HepG2 (cell line): ENCODE results near the gene BFSP1. TPM values are rescaled to one million over a fixed set of nuclear protein-coding genes. Genes with fewer than 3 reads are reported as not detected.

Source experiments
- FOXP1 ChIP-seq, 2 experiments: fragments of 450-650 bp in 1 of 2; IDR thresholded peaks; 2 replicates each; pipeline ENCODE4 v1.6.1; 2017 to 2018; ENCODE audit warnings: antibody characterized with exemption in 1 of 2
- HES4 ChIP-seq: sonication (generic); formaldehyde crosslinking; IDR thresholded peaks from 2 replicates; pipeline ENCODE4 v1.9.0; 2021; ENCODE audit warnings: mild to moderate bottlenecking, missing genetic modification reagents, borderline replicate concordance
- MEIS2 ChIP-seq: sonication (generic); formaldehyde crosslinking; IDR thresholded peaks from 2 replicates; pipeline ENCODE4 v1.9.0; 2021; ENCODE audit warnings: mild to moderate bottlenecking, missing genetic modification reagents
- NCOR1 ChIP-seq: fragments of 200-600 bp; sonication (generic); IDR thresholded peaks from 2 replicates; pipeline ENCODE4 v1.7.0; 2017; ENCODE audit warnings: antibody characterized with exemption, low read length, borderline replicate concordance
- NFKB2 ChIP-seq: sonication (generic); formaldehyde crosslinking; IDR thresholded peaks from 2 replicates; pipeline ENCODE4 v1.4.0; 2020; ENCODE audit warnings: missing genetic modification reagents, borderline replicate concordance
- PCBP2 ChIP-seq: fragments of 200-400 bp; formaldehyde crosslinking; optimal IDR thresholded peaks from 2 replicates; pipeline ENCODE3; 2018; ENCODE audit warnings: low read length, low read depth; ENCODE audit not compliant: poor library complexity, severe bottlenecking
- ZNF251 ChIP-seq: sonication (generic); formaldehyde crosslinking; IDR thresholded peaks from 2 replicates; pipeline ENCODE4 v1.9.0; 2021; ENCODE audit warnings: mild to moderate bottlenecking, missing genetic modification reagents
- ZNF264 ChIP-seq: sonication (generic); formaldehyde crosslinking; IDR thresholded peaks from 2 replicates; pipeline ENCODE4 v1.4.0; 2020; ENCODE audit warnings: missing genetic modification reagents
- ZNF282 ChIP-seq: fragments of 450-650 bp; IDR thresholded peaks from 2 replicates; pipeline ENCODE4 v1.6.1; 2018; ENCODE audit not compliant: partially characterized antibody
- ZNF468 ChIP-seq: sonication (generic); formaldehyde crosslinking; IDR thresholded peaks from 2 replicates; pipeline ENCODE4 v1.8.0; 2022; ENCODE audit warnings: mild to moderate bottlenecking, moderate library complexity, missing genetic modification reagents
- ZNF558 ChIP-seq: sonication (generic); formaldehyde crosslinking; IDR thresholded peaks from 2 replicates; pipeline ENCODE4 v1.9.0; 2022; ENCODE audit warnings: mild to moderate bottlenecking, missing genetic modification reagents, borderline replicate concordance
- ZNF589 ChIP-seq: sonication (generic); formaldehyde crosslinking; conservative IDR thresholded peaks from 2 replicates; pipeline ENCODE4 v1.8.0; 2022; ENCODE audit warnings: mild to moderate bottlenecking, moderate library complexity, missing genetic modification reagents
- ZNF598 ChIP-seq: sonication (generic); formaldehyde crosslinking; IDR thresholded peaks from 2 replicates; pipeline ENCODE4 v1.5.1; 2020; ENCODE audit warnings: mild to moderate bottlenecking, missing genetic modification reagents, borderline replicate concordance
- ZNF629 ChIP-seq: sonication (generic); formaldehyde crosslinking; conservative IDR thresholded peaks from 2 replicates; pipeline ENCODE4 v1.5.0; 2020; ENCODE audit warnings: missing genetic modification reagents
- ZNF652 ChIP-seq: IDR thresholded peaks from 2 replicates; pipeline ENCODE4 v1.6.1; 2016; ENCODE audit warnings: low read depth, borderline replicate concordance
- ZNF768 ChIP-seq: sonication (generic); formaldehyde crosslinking; IDR thresholded peaks from 2 replicates; pipeline ENCODE4 v1.4.0; 2020; ENCODE audit warnings: missing genetic modification reagents
- polyA plus RNA-seq, 8 experiments: library from polyadenylated mRNA; depleted of rRNA in 3 of 8; stranded (reverse) in 7 of 8; unstranded in 1 of 8; fragments of >200 nt; fragmentation: Illumina TruSeq in 4 of 8; extraction: Trizol in 4 of 8; gene quantifications; 2 replicates each; pipeline versions ENCODE4 v1.2.1 to v1.2.3, GENCODE V29; 2011 to 2016; ENCODE audit warnings: low read depth in 4 of 8, missing spikeins in 1 of 8, mixed read lengths in 1 of 8; ENCODE audit not compliant: insufficient read depth in 1 of 8
- total RNA-seq, 5 experiments: library from RNA; depleted of rRNA; stranded (reverse); fragments of >200 nt; fragmentation: Illumina TruSeq; extraction: Trizol; gene quantifications; 2 replicates each; pipeline ENCODE4 v1.2.3, GENCODE V29; 2016; ENCODE audit warnings: low read depth in 1 of 5
- TF ChIP-seq, protein P1 (sequence below): sonication (generic); formaldehyde crosslinking; IDR thresholded peaks from 2 replicates; pipeline ENCODE4 v1.5.0; 2020; ENCODE audit warnings: missing genetic modification reagents
- TF ChIP-seq, protein P2 (sequence below): sonication (generic); formaldehyde crosslinking; IDR thresholded peaks from 2 replicates; pipeline ENCODE4 v1.5.0; 2020; ENCODE audit warnings: missing genetic modification reagents, mild to moderate bottlenecking, borderline replicate concordance
- TF ChIP-seq, protein P3 (sequence below): sonication (generic); formaldehyde crosslinking; IDR thresholded peaks from 2 replicates; pipeline ENCODE4 v1.5.1; 2020; ENCODE audit warnings: mild to moderate bottlenecking, missing genetic modification reagents, moderate library complexity
- TF ChIP-seq, protein P4 (sequence below): sonication (generic); formaldehyde crosslinking; IDR thresholded peaks from 2 replicates; pipeline ENCODE4 v1.5.0; 2020; ENCODE audit warnings: missing genetic modification reagents, mild to moderate bottlenecking, borderline replicate concordance
- TF ChIP-seq, protein P5 (sequence below), 2 experiments: sonication (generic) in 1 of 2; formaldehyde crosslinking in 1 of 2; IDR thresholded peaks; 2 replicates each; pipeline versions ENCODE4 v1.4.0 to v1.6.1; 2018 to 2020; ENCODE audit warnings: missing genetic modification reagents in 2 of 2, borderline replicate concordance in 1 of 2, low read depth in 1 of 2, mild to moderate bottlenecking in 1 of 2, missing biosample characterization in 1 of 2

The BFSP1 gene
- total and polyA plus RNA-seq, 2 of the 13 experiments (the other 11 are each of a cell fraction or from before 2014, with no cell fraction given): 0.22 to 0.26 TPM

DNA sequence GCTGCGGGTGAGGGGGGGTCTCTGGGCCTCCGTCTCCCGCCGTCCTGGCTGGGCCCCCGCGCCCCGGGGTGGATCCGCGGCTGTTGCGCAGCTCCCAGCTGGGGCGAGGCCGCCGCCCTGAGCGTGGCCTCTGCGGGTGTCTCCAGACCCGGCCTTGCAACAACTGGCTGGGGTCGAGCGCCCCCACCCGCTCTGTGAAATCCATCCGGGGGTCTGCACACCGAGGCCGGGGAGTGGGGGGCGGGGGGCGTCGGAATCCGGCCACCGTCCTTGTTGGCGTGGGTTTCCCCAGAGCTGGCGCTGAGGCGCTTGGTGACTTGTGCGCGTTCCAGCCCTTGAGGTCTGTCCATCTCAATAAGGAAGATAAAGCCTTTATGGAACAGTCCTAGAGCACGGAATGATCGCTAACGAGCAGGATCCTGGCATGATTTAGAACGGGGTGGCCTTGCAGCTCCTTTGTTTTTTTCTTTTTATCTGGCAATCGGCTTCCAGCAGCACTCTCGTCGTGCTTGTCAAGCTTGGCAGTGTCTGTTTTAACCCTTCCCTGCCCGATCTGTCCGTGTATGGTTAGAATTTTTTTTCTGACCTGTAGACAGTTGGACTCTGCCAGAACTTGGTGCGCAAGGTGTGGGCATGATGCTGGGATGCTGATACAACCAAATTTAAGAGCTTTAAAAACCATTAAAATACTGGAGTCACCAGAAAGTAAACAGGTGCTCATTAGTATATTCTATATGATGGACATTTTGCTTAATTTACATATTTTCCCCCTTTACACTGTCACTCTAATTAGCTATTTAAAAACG lies 39.4 kb upstream of the BFSP1 start (continued):
- TF ChIP-seq ZNF282 (no peak), ZNF652 (peak; percentile 99), ZNF768 (no peak; the same call in 1 of the 2 replicates), ZNF264 (CRISPR knock-in tag) (no peak), HES4 (no peak), ZNF251 (CRISPR knock-in tag) (no peak), ZNF589 (CRISPR knock-in tag) (no peak), NCOR1 (no peak), PCBP2 (no peak), ZNF598 (CRISPR knock-in tag) (no peak), NFKB2 (peak; percentile 11; the same call in 1 of the 2 replicates), ZNF629 (CRISPR knock-in tag) (no peak), ZNF558 (CRISPR knock-in tag) (no peak), ZNF468 (no peak), MEIS2 (no peak), FOXP1 (IDR thresholded peaks at IDR 0.05) (no peak), FOXP1 (CRISPR knock-in tag; IDR thresholded peaks at IDR 0.05) (no peak)
- TF ChIP-seq, protein P1, sequence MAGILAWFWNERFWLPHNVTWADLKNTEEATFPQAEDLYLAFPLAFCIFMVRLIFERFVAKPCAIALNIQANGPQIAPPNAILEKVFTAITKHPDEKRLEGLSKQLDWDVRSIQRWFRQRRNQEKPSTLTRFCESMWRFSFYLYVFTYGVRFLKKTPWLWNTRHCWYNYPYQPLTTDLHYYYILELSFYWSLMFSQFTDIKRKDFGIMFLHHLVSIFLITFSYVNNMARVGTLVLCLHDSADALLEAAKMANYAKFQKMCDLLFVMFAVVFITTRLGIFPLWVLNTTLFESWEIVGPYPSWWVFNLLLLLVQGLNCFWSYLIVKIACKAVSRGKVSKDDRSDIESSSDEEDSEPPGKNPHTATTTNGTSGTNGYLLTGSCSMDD (CRISPR knock-in tag): no peak
- TF ChIP-seq, protein P2, sequence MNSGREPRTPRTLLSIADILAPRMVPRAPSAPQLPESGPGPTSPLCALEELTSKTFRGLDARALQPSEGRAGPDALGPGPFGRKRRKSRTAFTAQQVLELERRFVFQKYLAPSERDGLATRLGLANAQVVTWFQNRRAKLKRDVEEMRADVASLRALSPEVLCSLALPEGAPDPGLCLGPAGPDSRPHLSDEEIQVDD: no peak
- TF ChIP-seq, protein P3, sequence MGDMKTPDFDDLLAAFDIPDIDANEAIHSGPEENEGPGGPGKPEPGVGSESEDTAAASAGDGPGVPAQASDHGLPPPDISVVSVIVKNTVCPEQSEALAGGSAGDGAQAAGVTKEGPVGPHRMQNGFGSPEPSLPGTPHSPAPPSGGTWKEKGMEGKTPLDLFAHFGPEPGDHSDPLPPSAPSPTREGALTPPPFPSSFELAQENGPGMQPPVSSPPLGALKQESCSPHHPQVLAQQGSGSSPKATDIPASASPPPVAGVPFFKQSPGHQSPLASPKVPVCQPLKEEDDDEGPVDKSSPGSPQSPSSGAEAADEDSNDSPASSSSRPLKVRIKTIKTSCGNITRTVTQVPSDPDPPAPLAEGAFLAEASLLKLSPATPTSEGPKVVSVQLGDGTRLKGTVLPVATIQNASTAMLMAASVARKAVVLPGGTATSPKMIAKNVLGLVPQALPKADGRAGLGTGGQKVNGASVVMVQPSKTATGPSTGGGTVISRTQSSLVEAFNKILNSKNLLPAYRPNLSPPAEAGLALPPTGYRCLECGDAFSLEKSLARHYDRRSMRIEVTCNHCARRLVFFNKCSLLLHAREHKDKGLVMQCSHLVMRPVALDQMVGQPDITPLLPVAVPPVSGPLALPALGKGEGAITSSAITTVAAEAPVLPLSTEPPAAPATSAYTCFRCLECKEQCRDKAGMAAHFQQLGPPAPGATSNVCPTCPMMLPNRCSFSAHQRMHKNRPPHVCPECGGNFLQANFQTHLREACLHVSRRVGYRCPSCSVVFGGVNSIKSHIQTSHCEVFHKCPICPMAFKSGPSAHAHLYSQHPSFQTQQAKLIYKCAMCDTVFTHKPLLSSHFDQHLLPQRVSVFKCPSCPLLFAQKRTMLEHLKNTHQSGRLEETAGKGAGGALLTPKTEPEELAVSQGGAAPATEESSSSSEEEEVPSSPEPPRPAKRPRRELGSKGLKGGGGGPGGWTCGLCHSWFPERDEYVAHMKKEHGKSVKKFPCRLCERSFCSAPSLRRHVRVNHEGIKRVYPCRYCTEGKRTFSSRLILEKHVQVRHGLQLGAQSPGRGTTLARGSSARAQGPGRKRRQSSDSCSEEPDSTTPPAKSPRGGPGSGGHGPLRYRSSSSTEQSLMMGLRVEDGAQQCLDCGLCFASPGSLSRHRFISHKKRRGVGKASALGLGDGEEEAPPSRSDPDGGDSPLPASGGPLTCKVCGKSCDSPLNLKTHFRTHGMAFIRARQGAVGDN (CRISPR knock-in tag): peak; percentile 81
- TF ChIP-seq, protein P4, sequence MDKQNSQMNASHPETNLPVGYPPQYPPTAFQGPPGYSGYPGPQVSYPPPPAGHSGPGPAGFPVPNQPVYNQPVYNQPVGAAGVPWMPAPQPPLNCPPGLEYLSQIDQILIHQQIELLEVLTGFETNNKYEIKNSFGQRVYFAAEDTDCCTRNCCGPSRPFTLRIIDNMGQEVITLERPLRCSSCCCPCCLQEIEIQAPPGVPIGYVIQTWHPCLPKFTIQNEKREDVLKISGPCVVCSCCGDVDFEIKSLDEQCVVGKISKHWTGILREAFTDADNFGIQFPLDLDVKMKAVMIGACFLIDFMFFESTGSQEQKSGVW (CRISPR knock-in tag): no peak
- TF ChIP-seq, protein P5, sequence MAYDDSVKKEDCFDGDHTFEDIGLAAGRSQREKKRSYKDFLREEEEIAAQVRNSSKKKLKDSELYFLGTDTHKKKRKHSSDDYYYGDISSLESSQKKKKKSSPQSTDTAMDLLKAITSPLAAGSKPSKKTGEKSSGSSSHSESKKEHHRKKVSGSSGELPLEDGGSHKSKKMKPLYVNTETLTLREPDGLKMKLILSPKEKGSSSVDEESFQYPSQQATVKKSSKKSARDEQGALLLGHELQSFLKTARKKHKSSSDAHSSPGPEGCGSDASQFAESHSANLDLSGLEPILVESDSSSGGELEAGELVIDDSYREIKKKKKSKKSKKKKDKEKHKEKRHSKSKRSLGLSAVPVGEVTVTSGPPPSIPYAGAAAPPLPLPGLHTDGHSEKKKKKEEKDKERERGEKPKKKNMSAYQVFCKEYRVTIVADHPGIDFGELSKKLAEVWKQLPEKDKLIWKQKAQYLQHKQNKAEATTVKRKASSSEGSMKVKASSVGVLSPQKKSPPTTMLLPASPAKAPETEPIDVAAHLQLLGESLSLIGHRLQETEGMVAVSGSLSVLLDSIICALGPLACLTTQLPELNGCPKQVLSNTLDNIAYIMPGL (CRISPR knock-in tag; IDR thresholded peaks at IDR 0.05; ENCODE audit: borderline replicate concordance in 1 of 2, low read depth in 1 of 2): peak; percentile 74 to 87; a peak in 3 of 4 replicates
